BLaER1 treated with 17β-estradiol and CSF1 and Interleukin-3, amounts not matched to agents 10 nM and 100 nM (cell line): ENCODE measurements around the gene ADCY3.

Source experiments
- H3K27ac ChIP-seq, 11 experiments: shearing (Covaris generic); formaldehyde crosslinking; 2 replicates each; pipeline ENCODE4 v1.8.1; 2022
- H3K27me3 ChIP-seq, 11 experiments: shearing (Covaris generic); formaldehyde crosslinking; 2 replicates each; pipeline ENCODE4 v1.8.1; 2022
- H3K36me3 ChIP-seq, 11 experiments: shearing (Covaris generic); formaldehyde crosslinking; 2 replicates each; pipeline ENCODE4 v1.8.1; 2022
- H3K4me1 ChIP-seq, 10 experiments: shearing (Covaris generic); formaldehyde crosslinking; 2 replicates each; pipeline ENCODE4 v1.8.1; 2022
- H3K4me2 ChIP-seq, 11 experiments: shearing (Covaris generic); formaldehyde crosslinking; 2 replicates each; pipeline ENCODE4 v1.8.1; 2022
- H3K4me3 ChIP-seq, 10 experiments: shearing (Covaris generic); formaldehyde crosslinking; 2 replicates each; pipeline ENCODE4 v1.8.1; 2022
- H3K9ac ChIP-seq, 11 experiments: shearing (Covaris generic); formaldehyde crosslinking; 2 replicates each; pipeline ENCODE4 v1.8.1; 2022
- H3K9me3 ChIP-seq, 11 experiments: shearing (Covaris generic); formaldehyde crosslinking; replicated peaks in 1 of 11; 2 replicates each; pipeline ENCODE4 v1.8.1; 2022
- H4K20me1 ChIP-seq, 11 experiments: shearing (Covaris generic); formaldehyde crosslinking; 2 replicates each; pipeline ENCODE4 v1.8.1; 2022
- Cebpa-rat ChIP-seq, 11 experiments: shearing (Covaris generic); IDR thresholded peaks; 2 replicates each; pipeline ENCODE4 v1.8.1; 2022

Gene ADCY3

DNA sequence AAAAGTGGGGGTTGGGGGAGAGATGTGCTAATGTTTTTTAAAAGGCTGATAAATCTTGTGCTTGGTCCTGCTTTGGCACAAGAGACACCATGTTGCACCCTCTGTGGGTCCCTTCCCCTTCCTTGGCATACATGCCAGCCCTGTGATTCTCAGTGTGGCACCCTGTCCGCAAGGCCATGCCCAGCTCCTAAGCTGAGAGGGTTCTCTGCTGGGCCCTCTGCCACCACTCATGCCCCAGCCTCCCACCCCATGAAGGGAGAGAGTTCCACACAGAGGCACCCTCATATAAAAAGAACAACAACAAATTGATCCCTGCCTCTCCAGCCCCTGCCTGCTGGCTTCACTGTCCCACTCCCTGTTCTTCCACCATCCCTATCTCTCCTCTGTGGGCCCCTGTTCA lies 2.5 kb upstream of the ADCY3 start:
- Histone ChIP-seq H3K36me3 (peaks cover 0 to 9% (median 0%) of the 10 kb centered on the region in 11 experiments; a peak in 3 of 22 replicates), H3K27ac (no peak overlapping the region), H3K4me1 (peaks cover 33 to 46% (median 40%) of the 10 kb centered on the region in 10 experiments), H3K9me3 (no peaks in the 10 kb centered on the region), H3K4me2 (no peak overlapping the region), H3K4me3 (no peak overlapping the region), H4K20me1 (peaks cover 0 to 20% (median 15%) of the 10 kb centered on the region in 11 experiments; a peak in 18 of 22 replicates), H3K27me3 (peaks cover 0 to 12% (median 0%) of the 10 kb centered on the region in 11 experiments; a peak in 5 of 22 replicates), H3K9ac (no peak overlapping the region)
- TF ChIP-seq Cebpa-rat (IDR thresholded peaks at IDR 0.05), result no peak

DNA sequence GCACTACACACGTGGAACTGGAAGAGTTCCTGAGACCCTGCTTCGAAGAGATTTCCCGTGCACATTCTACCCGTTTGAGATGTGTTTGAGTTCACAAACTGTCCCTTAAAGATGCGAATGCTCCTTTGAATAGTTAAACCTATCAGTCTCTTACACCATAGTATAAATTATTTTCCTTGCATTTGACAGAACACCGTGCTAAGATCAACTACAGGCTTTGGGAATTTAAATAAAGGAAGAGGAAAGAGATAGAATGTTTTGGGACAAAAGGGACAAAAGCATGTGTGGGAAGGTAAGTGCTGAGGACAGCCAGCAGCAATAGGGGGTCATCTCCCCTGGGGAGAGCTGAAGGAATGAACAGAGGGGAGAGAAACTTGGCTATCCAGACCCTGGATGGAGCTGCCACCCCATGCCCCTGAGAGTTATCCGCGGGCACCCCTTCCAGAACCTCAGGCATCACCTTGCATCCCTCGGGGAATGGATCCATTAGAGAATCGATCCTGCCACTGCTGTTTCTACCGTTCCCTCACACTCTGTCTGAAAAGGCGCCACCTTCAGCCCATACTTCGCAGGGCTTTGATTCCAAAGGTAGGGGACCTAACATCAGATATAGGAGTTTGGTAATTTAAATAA lies 888 bp upstream of the ADCY3 start:
- Histone ChIP-seq H3K4me3 (peak overlapping the region; percentile 78 to 87 (median 82)), H3K9ac (peak overlapping the region; percentile 69 to 85 (median 82)), H4K20me1 (peaks cover 0 to 36% (median 30%) of the 10 kb centered on the region in 11 experiments; a peak in 18 of 22 replicates), H3K27me3 (peaks cover 0 to 12% (median 0%) of the 10 kb centered on the region in 11 experiments; a peak in 5 of 22 replicates), H3K4me1 (peaks cover 30 to 47% (median 43%) of the 10 kb centered on the region in 10 experiments), H3K27ac (peak overlapping the region in 9 of 11 experiments; percentile 27 to 79 (median 75); a peak in 14 of 22 replicates), H3K36me3 (peaks cover 0 to 19% (median 0%) of the 10 kb centered on the region in 11 experiments; a peak in 5 of 22 replicates), H3K4me2 (peak overlapping the region; percentile 80 to 99 (median 94)), H3K9me3 (no peaks in the 10 kb centered on the region)
- no peak for TF ChIP-seq Cebpa-rat (IDR thresholded peaks at IDR 0.05)

DNA sequence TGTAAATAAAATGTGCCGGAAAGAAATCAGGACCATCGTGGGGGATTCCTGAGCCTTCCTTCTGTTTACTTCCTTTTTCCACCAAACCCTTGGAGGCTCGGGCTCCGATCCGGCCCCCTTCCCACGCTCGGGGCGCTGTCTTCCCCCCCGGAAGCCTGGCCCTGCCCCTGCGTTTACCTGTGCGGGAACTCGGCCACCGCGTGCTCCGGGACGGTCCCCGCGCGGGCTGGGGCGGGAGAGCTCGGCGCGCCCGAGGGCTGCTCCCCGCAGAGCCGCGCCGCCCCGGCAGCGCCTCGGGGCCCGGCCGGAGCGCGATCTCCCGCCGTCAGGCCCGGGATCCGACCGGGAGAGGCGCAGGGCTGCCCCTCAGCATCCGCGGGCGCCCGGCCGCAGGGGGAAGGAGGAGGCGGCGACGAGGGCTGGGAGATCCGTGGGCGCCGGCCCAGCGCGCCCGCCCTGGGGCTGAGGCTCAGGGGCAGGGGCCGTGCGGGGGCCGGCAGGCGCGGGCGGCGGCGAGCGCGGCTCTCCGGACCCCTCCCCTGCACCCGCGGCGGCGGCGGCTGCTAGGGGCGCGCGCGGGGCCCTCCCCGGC lies 435 bp downstream of the ADCY3 start:
- Histone ChIP-seq H3K36me3 (peaks cover 0 to 32% (median 6%) of the 10 kb centered on the region in 11 experiments; a peak in 6 of 22 replicates), H3K9ac (peak overlapping the region; percentile 76 to 85 (median 82)), H3K9me3 (no peaks in the 10 kb centered on the region), H3K4me2 (peak overlapping the region; percentile 90 to 99 (median 94)), H3K27me3 (peaks cover 0 to 12% (median 0%) of the 10 kb centered on the region in 11 experiments; a peak in 5 of 22 replicates), H4K20me1 (peaks cover 0 to 49% (median 41%) of the 10 kb centered on the region in 11 experiments; a peak in 18 of 22 replicates), H3K4me3 (peak overlapping the region; percentile 78 to 87 (median 82)), H3K4me1 (peaks cover 30 to 59% (median 52%) of the 10 kb centered on the region in 10 experiments), H3K27ac (peak overlapping the region in 10 of 11 experiments; percentile 30 to 79 (median 74); a peak in 21 of 22 replicates)
- no peak for TF ChIP-seq Cebpa-rat (IDR thresholded peaks at IDR 0.05)

DNA sequence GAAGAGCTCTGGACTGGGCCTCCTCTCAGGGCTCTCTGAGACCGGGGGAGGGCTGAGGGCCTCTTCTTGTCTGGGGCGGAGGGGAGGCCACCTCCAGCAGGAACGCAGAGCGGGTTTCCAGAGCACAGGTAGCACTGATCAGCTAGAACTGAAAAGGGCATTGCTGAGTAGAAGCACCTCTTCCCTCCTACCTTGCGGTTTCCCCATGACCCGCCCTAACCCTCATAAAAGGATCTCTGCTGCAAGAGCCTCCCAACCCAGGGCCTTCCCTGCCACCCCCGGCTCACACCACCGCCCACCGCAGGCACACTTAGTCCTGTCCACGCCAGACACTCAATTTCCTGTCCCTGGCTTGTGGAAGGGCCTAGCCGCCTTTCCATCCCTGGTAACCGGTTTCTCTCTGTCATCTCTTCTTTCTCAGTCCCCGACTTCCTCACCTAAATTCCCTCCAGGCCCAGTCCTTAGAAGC lies 966 bp downstream of the ADCY3 start:
- Histone ChIP-seq H3K9ac (peak overlapping the region; percentile 76 to 85 (median 82)), H3K4me3 (peak overlapping the region; percentile 78 to 87 (median 82)), H3K4me1 (peaks cover 30 to 58% (median 51%) of the 10 kb centered on the region in 10 experiments), H3K4me2 (peak overlapping the region; percentile 90 to 99 (median 94)), H3K27me3 (peaks cover 0 to 12% (median 0%) of the 10 kb centered on the region in 11 experiments; a peak in 5 of 22 replicates), H3K27ac (peak overlapping the region in 9 of 11 experiments; percentile 64 to 79 (median 75); a peak in 16 of 22 replicates), H3K36me3 (peaks cover 0 to 34% (median 6%) of the 10 kb centered on the region in 11 experiments; a peak in 6 of 22 replicates), H3K9me3 (no peaks in the 10 kb centered on the region), H4K20me1 (peaks cover 0 to 52% (median 46%) of the 10 kb centered on the region in 11 experiments; a peak in 18 of 22 replicates)
- no peak for TF ChIP-seq Cebpa-rat (IDR thresholded peaks at IDR 0.05)

DNA sequence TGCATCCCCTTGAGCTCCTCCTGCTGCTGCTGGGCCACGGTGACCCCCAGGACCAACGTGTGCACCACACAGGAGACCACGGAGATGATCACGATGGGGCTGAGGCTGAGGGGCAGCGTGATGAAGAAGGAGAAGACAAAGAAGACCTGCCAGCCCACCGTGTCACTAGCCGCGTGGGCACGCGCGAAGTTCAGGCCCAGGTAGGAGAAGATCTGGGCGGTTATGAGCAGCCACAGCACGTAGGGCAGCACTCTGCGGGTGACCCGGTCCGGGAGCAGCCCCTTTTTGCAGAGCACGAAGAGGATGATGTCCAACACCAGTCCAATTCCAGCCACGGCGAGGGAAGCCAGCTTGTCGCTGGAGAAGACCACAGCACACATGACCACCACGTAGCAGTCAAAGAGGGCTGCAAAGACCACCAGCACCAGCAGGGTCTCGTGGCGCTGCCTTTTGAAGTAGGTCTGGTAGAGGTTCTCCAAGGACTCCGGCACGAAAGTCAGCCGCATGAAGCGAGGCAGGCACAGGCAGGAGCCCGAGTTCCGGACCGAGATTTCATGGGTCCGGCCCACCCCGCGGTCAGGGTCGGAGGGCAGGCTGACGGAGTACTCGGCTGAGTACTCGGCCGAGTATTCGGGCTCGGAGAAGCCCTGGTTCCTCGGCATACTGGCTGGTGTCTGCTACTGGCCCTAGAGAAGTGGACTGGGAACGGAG lies 1.6 kb downstream of the ADCY3 start:
- TF ChIP-seq Cebpa-rat (IDR thresholded peaks at IDR 0.05), result no peak
- peaks cover 0 to 58% (median 50%) of the 10 kb centered on the region in 11 experiments; a peak in 18 of 22 replicates for H4K20me1 ChIP-seq
- no peak overlapping the region; a peak in 1 of 22 replicates for H3K27ac ChIP-seq
- peak overlapping the region in 9 of 10 experiments; percentile 78 to 87 (median 82); a peak in 19 of 20 replicates for H3K4me3 ChIP-seq
- H3K4me2 ChIP-seq, result peak overlapping the region; percentile 90 to 99 (median 94)
- peaks cover 30 to 58% (median 49%) of the 10 kb centered on the region in 10 experiments for H3K4me1 ChIP-seq
- H3K36me3 ChIP-seq, result peaks cover 0 to 36% (median 6%) of the 10 kb centered on the region in 11 experiments; a peak in 6 of 22 replicates
- no peaks in the 10 kb centered on the region for H3K9me3 ChIP-seq
- peak overlapping the region in 10 of 11 experiments; percentile 76 to 85 (median 82); a peak in 16 of 22 replicates for H3K9ac ChIP-seq
- peaks cover 0 to 12% (median 0%) of the 10 kb centered on the region in 11 experiments; a peak in 5 of 22 replicates for H3K27me3 ChIP-seq

DNA sequence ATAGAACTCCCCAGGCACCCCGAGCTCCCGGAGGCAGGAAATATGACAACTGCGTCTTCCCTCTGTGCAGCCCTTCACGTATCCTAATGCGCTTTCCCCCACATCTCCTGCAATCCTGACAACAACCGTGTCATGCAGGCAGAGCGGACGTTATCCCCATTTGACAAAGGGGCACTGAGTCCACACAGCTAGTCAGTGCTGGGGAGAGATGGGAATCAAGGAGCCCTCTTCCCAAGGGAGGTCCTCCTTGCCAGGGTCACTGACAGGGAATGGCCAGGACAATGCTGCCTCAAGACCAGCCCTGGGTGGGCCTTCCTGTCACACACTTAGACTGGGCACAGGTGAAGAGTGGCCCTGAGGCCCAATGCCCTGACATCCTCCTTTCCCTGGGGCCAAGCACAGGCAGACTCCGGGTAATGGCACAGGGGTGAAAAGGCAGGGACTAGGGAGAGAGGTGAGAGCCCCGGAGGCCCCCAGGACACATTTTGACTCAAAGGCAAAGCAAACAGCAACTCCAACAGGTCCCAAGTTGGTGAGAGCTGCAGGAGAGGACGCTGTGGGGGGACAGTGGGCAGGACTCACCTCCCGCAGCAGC lies 2.2 kb downstream of the ADCY3 start:
- no peak for TF ChIP-seq Cebpa-rat (IDR thresholded peaks at IDR 0.05)
- Histone ChIP-seq H3K27ac (no peak overlapping the region), H3K36me3 (peaks cover 0 to 43% (median 12%) of the 10 kb centered on the region in 11 experiments; a peak in 10 of 22 replicates), H3K27me3 (peaks cover 0 to 12% (median 0%) of the 10 kb centered on the region in 11 experiments; a peak in 5 of 22 replicates), H4K20me1 (peaks cover 0 to 65% (median 50%) of the 10 kb centered on the region in 11 experiments; a peak in 18 of 22 replicates), H3K9me3 (no peaks in the 10 kb centered on the region), H3K4me1 (peaks cover 30 to 62% (median 49%) of the 10 kb centered on the region in 10 experiments), H3K4me3 (peak overlapping the region in 3 of 10 experiments; percentile 83 to 87 (median 86); a peak in 4 of 20 replicates), H3K4me2 (peak overlapping the region; percentile 90 to 99 (median 94)), H3K9ac (peak overlapping the region in 8 of 11 experiments; percentile 6 to 85 (median 82); a peak in 8 of 22 replicates)

DNA sequence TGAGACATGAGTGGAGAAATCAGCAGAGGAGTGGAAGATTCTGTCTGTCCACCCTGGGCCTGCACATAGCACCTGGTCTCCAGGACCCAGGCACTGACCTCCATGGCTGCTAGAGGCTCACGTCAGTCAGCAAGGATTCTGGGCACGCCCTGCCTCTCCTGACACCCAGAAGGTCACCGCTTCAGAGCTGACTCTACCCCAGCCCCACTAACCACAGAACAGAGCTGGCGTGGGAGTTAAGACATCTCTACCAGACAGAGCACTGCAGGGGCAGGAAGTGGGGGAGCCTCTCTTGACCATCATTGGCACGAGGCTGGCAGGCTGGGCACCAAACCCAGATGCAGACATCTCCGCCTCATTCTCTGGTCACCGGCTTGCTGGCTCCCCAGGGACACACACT lies 3.0 kb downstream of the ADCY3 start:
- Histone ChIP-seq H3K27ac (no peak overlapping the region), H3K4me1 (peaks cover 30 to 62% (median 49%) of the 10 kb centered on the region in 10 experiments), H3K36me3 (peaks cover 0 to 50% (median 16%) of the 10 kb centered on the region in 11 experiments; a peak in 15 of 22 replicates), H3K4me2 (peak overlapping the region; percentile 90 to 99 (median 94)), H3K9ac (peak overlapping the region in 9 of 11 experiments; percentile 6 to 85 (median 16); a peak in 5 of 22 replicates), H3K4me3 (peak overlapping the region in 2 of 10 experiments; percentile 86 to 87; a peak in 3 of 20 replicates), H3K27me3 (peaks cover 0 to 12% (median 0%) of the 10 kb centered on the region in 11 experiments; a peak in 5 of 22 replicates), H3K9me3 (no peaks in the 10 kb centered on the region), H4K20me1 (peaks cover 0 to 67% (median 50%) of the 10 kb centered on the region in 11 experiments; a peak in 18 of 22 replicates)
- no peak for TF ChIP-seq Cebpa-rat (IDR thresholded peaks at IDR 0.05)
